Lung (tissue), 12 donors: ENCODE measurements around the gene TENM3. TPM values are rescaled to one million over a fixed set of nuclear protein-coding genes. Genes with fewer than 3 reads are reported as not detected.

Experiments used
- ATAC-seq: fragments of 200-7000 bp; cut with Tn5 transposase; one replicate; pipeline ENCODE4 v1.9.1; 2020; ENCODE audit warnings: moderate number of reproducible peaks; ENCODE audit not compliant: insufficient read depth, low FRiP score
- DNase-seq, 3 donors: peaks; one replicate each; pipeline ENCODE4 v3.0.0-alpha.2; 2013 to 2017
- H3K27ac ChIP-seq, 2 donors: one replicate each; pipeline ENCODE4 v1.5.1; 2013; ENCODE audit warnings: mild to moderate bottlenecking in 2 of 2, moderate library complexity in 2 of 2, control low read depth in 1 of 2, inconsistent platforms in 1 of 2, low read depth in 1 of 2, low read length in 1 of 2
- H3K27me3 ChIP-seq, 3 donors: one replicate each; pipeline ENCODE4 v1.5.1; 2013; ENCODE audit warnings: low read length in 2 of 3; ENCODE audit not compliant: control insufficient read depth in 3 of 3, insufficient read depth in 3 of 3
- H3K36me3 ChIP-seq, 4 donors: one replicate each; pipeline ENCODE4 v1.5.1; 2013; ENCODE audit warnings: low read length in 4 of 4, mild to moderate bottlenecking in 1 of 4, moderate library complexity in 1 of 4; ENCODE audit not compliant: control insufficient read depth in 4 of 4, insufficient read depth in 4 of 4
- H3K4me1 ChIP-seq, 5 donors: one replicate each; pipeline ENCODE4 v1.5.1; 2013; ENCODE audit warnings: low read length in 5 of 5, mild to moderate bottlenecking in 2 of 5, moderate library complexity in 1 of 5; ENCODE audit not compliant: control insufficient read depth in 5 of 5, insufficient read depth in 5 of 5
- H3K4me3 ChIP-seq: one replicate; pipeline ENCODE4 v1.5.1; 2013; ENCODE audit warnings: mild to moderate bottlenecking, control low read depth, moderate library complexity
- H3K9ac ChIP-seq, 2 donors: one replicate each; pipeline ENCODE4 v1.5.1; 2013; ENCODE audit warnings: low read length in 2 of 2, control low read depth in 1 of 2; ENCODE audit not compliant: insufficient read depth in 1 of 2
- H3K9me3 ChIP-seq, 4 donors: one replicate each; pipeline ENCODE4 v1.5.1; 2013; ENCODE audit warnings: low read length in 3 of 4, mild to moderate bottlenecking in 1 of 4, moderate library complexity in 1 of 4; ENCODE audit not compliant: control insufficient read depth in 4 of 4, insufficient read depth in 3 of 4
- CTCF ChIP-seq: IDR thresholded peaks from 2 replicates; pipeline ENCODE4 v1.5.1; 2012; ENCODE audit warnings: mild to moderate bottlenecking; ENCODE audit errors: control extremely low read depth, extremely low read depth
- WGBS, 2 donors: extraction: QIAGEN DNeasy Blood & Tissue Kit; methylation state at CpG; one replicate each; pipeline ENCODE4 v1.1.7; 2013; 5-methylcytosine and 5-hydroxymethylcytosine counted together
- polyA plus RNA-seq, 2 donors: library from polyadenylated mRNA; stranded (reverse); fragments of 200-250 nt; gene quantifications; one replicate each; pipeline ENCODE4 v1.2.1, GENCODE V29; 2013
- total RNA-seq, 2 donors: library from RNA; depleted of rRNA in 1 of 2; stranded (reverse); fragments of >200 nt in 1 of 2; gene quantifications; one replicate each; pipeline ENCODE4 v1.2.1, GENCODE V29; 2014 to 2021
- donor health status: control.
- donor health status: control.
- donor health status: Bipolar disorder and iron deficiency.
- donor health status: healthy.
- donor health status: DM: yes; HTN: yes; CAD: no.

Gene TENM3
- total and polyA plus RNA-seq, 4 donors, result 0.14 to 5.3 (median 2.2) TPM

- Histone ChIP-seq H3K4me1 (peaks cover 0 to 3% (median 0%) of the 10 kb centered on the region in 5 donors), H3K27ac (no peak overlapping the region), H3K9me3 (no peaks in the 10 kb centered on the region), H3K36me3 (no peaks in the 10 kb centered on the region), H3K27me3 (no peaks in the 10 kb centered on the region), H3K4me3 (no peak overlapping the region), H3K9ac (no peak overlapping the region)
- no peak for TF ChIP-seq CTCF
- WGBS, 2 donors, result 69 to 81% methylated on average over 6 of the region's 6 CpGs
- DNase-seq, result no peak
- ATAC-seq, result no peak
Measured at GRCh38 chr4:182320092-182320491, 76.9 kb downstream of the TENM3 start.

GRCh38 chr4:182320580-182320979 is 77.4 kb downstream of the TENM3 start:
- H3K4me1 ChIP-seq, result peaks cover 0 to 3% (median 0%) of the 10 kb centered on the region in 5 donors
- no peak overlapping the region for H3K4me3 ChIP-seq
- 78 to 81% methylated on average over 3 of the region's 3 CpGs for WGBS, 2 donors
- no peak overlapping the region for H3K9ac ChIP-seq
- no peak for ATAC-seq
- H3K36me3 ChIP-seq, result no peaks in the 10 kb centered on the region
- no peak for DNase-seq
- no peaks in the 10 kb centered on the region for H3K27me3 ChIP-seq
- no peak overlapping the region for H3K27ac ChIP-seq
- no peak for TF ChIP-seq CTCF
- H3K9me3 ChIP-seq, result no peaks in the 10 kb centered on the region

GRCh38 chr4:182324282-182324681 is 81.1 kb downstream of the TENM3 start:
- Histone ChIP-seq H3K27me3 (peaks cover 0 to 2% (median 0%) of the 10 kb centered on the region in 3 donors), H3K4me1 (peaks cover 0 to 3% (median 0%) of the 10 kb centered on the region in 5 donors), H3K9me3 (peaks cover 0 to 7% (median 0%) of the 10 kb centered on the region in 4 donors), H3K27ac (no peak overlapping the region), H3K9ac (no peak overlapping the region), H3K36me3 (no peaks in the 10 kb centered on the region), H3K4me3 (no peak overlapping the region)
- DNase-seq (no peak), ATAC-seq (no peak)
- WGBS, 2 donors, result 91 to 92% methylated on average over 10 of the region's 10 CpGs
- TF ChIP-seq CTCF, result no peak

GRCh38 chr4:182325397-182325796 is 82.2 kb downstream of the TENM3 start:
- Histone ChIP-seq H3K4me3 (no peak overlapping the region), H3K36me3 (no peaks in the 10 kb centered on the region), H3K4me1 (peaks cover 0 to 3% (median 0%) of the 10 kb centered on the region in 5 donors), H3K27me3 (peaks cover 0 to 2% (median 0%) of the 10 kb centered on the region in 3 donors), H3K9me3 (peaks cover 0 to 7% (median 0%) of the 10 kb centered on the region in 4 donors), H3K9ac (no peak overlapping the region), H3K27ac (no peak overlapping the region)
- no peak for DNase-seq
- ATAC-seq, result no peak
- no peak for TF ChIP-seq CTCF
- WGBS, 2 donors, result 70 to 75% methylated on average over 3 of the region's 3 CpGs
